Epidermal melanocyte (primary cell): ENCODE results near the gene CR1L.
"Not testable (repeated sequence)": the region's sequence is repeated elsewhere in the genome, so short reads cannot be mapped to it uniquely, and the experiment has no call there.

Source experiments
- DNase-seq: peaks from one replicate; pipeline ENCODE4 v3.0.0; 2011; ENCODE audit warnings: low spot score; ENCODE audit not compliant: insufficient read length

Gene CR1L

GRCh38 chr1:207646171-207646570 is 1.2 kb downstream of the CR1L start:
- DNase-seq = no peak

GRCh38 chr1:207646944-207647579 is 2.1 kb downstream of the CR1L start:
- DNase-seq = no peak

- no peak for DNase-seq
Measured at GRCh38 chr1:207647671-207648333, 2.9 kb downstream of the CR1L start.

- DNase-seq = no peak
Measured at GRCh38 chr1:207648334-207649209, 3.6 kb downstream of the CR1L start.

- no peak for DNase-seq
Measured at GRCh38 chr1:207649210-207649753, 4.3 kb downstream of the CR1L start.

GRCh38 chr1:207649865-207650580 is 5.1 kb downstream of the CR1L start:
- DNase-seq = no peak

GRCh38 chr1:207651583-207651982 is 6.7 kb downstream of the CR1L start:
- no peak for DNase-seq

- no peak for DNase-seq
Measured at GRCh38 chr1:207654320-207654719, 9.4 kb downstream of the CR1L start.

- DNase-seq = no peak
Measured at GRCh38 chr1:207658408-207658807, 13.5 kb downstream of the CR1L start.

- DNase-seq = no peak
Measured at GRCh38 chr1:207658904-207659485, 14.1 kb downstream of the CR1L start.

GRCh38 chr1:207659545-207660153 is 14.7 kb downstream of the CR1L start:
- DNase-seq = no peak

- not testable (repeated sequence) for DNase-seq
Measured at GRCh38 chr1:207661420-207661819, 16.5 kb downstream of the CR1L start.

- DNase-seq = no peak
Measured at GRCh38 chr1:207666342-207666741, 21.4 kb downstream of the CR1L start.

- no peak for DNase-seq
Measured at GRCh38 chr1:207669528-207670009, 24.6 kb downstream of the CR1L start.

- DNase-seq = no peak
Measured at GRCh38 chr1:207670192-207670591, 25.3 kb downstream of the CR1L start.

- no peak for DNase-seq
Measured at GRCh38 chr1:207670997-207671396, 26.1 kb downstream of the CR1L start.

- DNase-seq = no peak
Measured at GRCh38 chr1:207672522-207673130, 27.7 kb downstream of the CR1L start.

- DNase-seq = no peak
Measured at GRCh38 chr1:207673399-207673798, 28.5 kb downstream of the CR1L start.

GRCh38 chr1:207676153-207676552 is 31.2 kb downstream of the CR1L start:
- DNase-seq = no peak
